Measurements from ENCODE around the gene BNIP3.

BNIP3 gene

DNA sequence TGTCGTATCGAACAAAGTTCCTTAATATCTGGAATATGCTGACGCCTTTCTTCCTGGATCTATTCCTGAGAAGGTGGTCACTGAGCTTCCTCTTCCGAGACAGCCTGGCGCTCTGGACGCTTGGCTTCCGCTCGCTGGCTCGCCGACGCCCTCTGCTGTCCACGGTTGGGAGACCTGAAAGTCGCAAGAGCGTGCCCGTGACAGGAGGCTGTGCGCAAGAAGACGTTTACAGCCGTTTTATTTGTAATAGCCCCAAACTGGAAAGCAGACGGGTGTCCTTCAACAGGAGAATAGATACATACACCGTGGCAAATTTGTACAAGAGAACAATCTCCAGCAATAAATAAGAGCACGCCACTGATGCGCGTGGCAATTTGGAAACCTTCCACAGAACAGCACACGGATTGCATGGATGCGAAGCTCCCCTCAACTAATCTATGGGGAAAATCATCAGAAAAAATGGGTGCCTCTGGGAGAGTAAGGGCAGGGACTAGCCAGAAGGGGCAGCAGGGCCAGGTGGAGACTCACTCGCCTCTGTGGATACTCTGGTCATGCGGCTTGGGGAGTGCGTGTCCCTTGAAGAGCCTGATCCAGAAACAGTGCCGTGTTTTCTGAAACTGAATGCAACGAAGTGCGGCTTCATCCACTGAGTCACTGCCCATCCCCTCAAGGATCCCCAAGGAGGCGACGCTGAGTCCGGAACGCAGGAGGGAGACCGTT lies 41.5 kb upstream of the BNIP3 start:
- TF ChIP-seq FOXM1 (IDR thresholded peaks at IDR 0.05; ENCODE audit: borderline replicate concordance, low read depth) (no peak), TEAD4 (IDR thresholded peaks at IDR 0.05) (no peak), CEBPB (IDR thresholded peaks at IDR 0.05) (no peak), EP300 (IDR thresholded peaks at IDR 0.05; ENCODE audit: borderline replicate concordance) (no peak), RAD21 (IDR thresholded peaks at IDR 0.05; ENCODE audit: low read depth) (peak; percentile 93)

DNA sequence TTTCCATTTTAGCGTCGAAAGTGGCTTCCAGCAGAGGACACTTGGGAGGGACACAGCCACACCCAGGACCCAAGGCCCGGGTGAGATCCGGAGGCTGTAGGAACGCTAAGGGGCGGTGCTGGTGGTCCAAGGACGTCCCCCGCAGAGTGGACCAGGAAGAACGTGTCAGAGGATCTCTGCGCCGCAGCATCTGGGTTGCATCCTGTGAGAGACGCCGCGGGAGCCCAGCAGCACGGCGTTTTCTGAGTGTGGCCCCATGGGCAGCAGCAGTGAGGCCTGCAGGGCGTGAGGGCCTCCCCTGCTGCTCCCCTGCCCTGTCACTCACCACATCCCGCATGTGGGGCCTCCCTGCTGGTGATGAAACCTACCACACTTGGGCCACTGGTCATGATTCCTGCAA lies 40.5 kb upstream of the BNIP3 start:
- TF ChIP-seq, protein P1, sequence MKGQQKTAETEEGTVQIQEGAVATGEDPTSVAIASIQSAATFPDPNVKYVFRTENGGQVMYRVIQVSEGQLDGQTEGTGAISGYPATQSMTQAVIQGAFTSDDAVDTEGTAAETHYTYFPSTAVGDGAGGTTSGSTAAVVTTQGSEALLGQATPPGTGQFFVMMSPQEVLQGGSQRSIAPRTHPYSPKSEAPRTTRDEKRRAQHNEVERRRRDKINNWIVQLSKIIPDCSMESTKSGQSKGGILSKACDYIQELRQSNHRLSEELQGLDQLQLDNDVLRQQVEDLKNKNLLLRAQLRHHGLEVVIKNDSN (IDR thresholded peaks at IDR 0.05), result no peak
- TF ChIP-seq TEAD4 (IDR thresholded peaks at IDR 0.05), result no peak
- TF ChIP-seq NFIC (IDR thresholded peaks at IDR 0.05), result no peak
- no peak for TF ChIP-seq EGR1 (IDR thresholded peaks at IDR 0.05)
- TF ChIP-seq ZBTB7A (IDR thresholded peaks at IDR 0.05; ENCODE audit: low read depth), result no peak
- no peak for TF ChIP-seq TCF12 (IDR thresholded peaks at IDR 0.05; ENCODE audit: low read depth)
- TF ChIP-seq, protein P2, sequence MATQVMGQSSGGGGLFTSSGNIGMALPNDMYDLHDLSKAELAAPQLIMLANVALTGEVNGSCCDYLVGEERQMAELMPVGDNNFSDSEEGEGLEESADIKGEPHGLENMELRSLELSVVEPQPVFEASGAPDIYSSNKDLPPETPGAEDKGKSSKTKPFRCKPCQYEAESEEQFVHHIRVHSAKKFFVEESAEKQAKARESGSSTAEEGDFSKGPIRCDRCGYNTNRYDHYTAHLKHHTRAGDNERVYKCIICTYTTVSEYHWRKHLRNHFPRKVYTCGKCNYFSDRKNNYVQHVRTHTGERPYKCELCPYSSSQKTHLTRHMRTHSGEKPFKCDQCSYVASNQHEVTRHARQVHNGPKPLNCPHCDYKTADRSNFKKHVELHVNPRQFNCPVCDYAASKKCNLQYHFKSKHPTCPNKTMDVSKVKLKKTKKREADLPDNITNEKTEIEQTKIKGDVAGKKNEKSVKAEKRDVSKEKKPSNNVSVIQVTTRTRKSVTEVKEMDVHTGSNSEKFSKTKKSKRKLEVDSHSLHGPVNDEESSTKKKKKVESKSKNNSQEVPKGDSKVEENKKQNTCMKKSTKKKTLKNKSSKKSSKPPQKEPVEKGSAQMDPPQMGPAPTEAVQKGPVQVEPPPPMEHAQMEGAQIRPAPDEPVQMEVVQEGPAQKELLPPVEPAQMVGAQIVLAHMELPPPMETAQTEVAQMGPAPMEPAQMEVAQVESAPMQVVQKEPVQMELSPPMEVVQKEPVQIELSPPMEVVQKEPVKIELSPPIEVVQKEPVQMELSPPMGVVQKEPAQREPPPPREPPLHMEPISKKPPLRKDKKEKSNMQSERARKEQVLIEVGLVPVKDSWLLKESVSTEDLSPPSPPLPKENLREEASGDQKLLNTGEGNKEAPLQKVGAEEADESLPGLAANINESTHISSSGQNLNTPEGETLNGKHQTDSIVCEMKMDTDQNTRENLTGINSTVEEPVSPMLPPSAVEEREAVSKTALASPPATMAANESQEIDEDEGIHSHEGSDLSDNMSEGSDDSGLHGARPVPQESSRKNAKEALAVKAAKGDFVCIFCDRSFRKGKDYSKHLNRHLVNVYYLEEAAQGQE (IDR thresholded peaks at IDR 0.05; ENCODE audit: low read depth), result no peak
- no peak for TF ChIP-seq CREB1 (IDR thresholded peaks at IDR 0.05; ENCODE audit: low read depth)
- no peak for TF ChIP-seq EP300 (IDR thresholded peaks at IDR 0.05; ENCODE audit: borderline replicate concordance)
- TF ChIP-seq TAF1 (IDR thresholded peaks at IDR 0.05; ENCODE audit: low read depth), result no peak
- TF ChIP-seq, protein P3, sequence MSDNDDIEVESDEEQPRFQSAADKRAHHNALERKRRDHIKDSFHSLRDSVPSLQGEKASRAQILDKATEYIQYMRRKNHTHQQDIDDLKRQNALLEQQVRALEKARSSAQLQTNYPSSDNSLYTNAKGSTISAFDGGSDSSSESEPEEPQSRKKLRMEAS (IDR thresholded peaks at IDR 0.05), result no peak
- TF ChIP-seq CEBPB (IDR thresholded peaks at IDR 0.05), result no peak
- TF ChIP-seq RAD21 (IDR thresholded peaks at IDR 0.05; ENCODE audit: low read depth), result no peak
- no peak for TF ChIP-seq FOXM1 (IDR thresholded peaks at IDR 0.05; ENCODE audit: borderline replicate concordance, low read depth)
- no peak for TF ChIP-seq YY1 (IDR thresholded peaks at IDR 0.05; ENCODE audit: low read depth)

DNA sequence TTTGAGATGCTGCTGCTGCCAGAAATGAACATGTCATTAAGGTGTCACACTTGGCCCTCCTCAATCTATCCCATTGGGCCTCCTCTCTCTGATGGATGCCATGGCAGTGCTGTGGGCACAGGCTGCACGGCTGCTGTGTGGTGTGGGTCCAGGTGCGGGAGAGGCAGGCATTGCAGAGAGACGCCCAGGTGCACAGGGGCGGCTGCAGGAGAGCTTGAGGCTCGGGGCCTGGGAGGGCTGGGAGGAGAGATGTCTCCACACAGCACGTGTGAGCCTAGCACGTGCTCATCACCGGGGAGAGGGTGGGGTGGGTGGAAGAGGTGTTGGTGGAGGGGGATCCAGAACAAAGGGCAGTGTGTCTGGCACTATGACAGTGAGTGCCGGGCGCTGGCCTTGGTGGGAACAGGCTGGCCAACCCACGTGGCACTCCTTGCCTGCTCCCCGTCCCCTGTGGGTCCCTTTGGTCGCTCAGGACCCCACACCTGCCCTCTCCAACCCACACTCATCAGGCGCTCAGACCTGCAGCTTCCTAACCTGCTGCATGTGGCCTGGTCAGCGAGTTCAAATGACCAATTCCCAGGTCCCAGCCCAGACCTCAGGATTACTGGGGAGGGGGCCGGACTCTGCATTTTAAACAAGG lies 39.9 kb upstream of the BNIP3 start:
- TF ChIP-seq CREB1 (IDR thresholded peaks at IDR 0.05; ENCODE audit: low read depth) (no peak), TCF12 (IDR thresholded peaks at IDR 0.05; ENCODE audit: low read depth) (no peak), EP300 (IDR thresholded peaks at IDR 0.05; ENCODE audit: borderline replicate concordance) (no peak), ZBTB7A (IDR thresholded peaks at IDR 0.05; ENCODE audit: low read depth) (no peak), CEBPB (IDR thresholded peaks at IDR 0.05) (no peak)
- TF ChIP-seq, protein P2 (IDR thresholded peaks at IDR 0.05; ENCODE audit: low read depth), result no peak

DNA sequence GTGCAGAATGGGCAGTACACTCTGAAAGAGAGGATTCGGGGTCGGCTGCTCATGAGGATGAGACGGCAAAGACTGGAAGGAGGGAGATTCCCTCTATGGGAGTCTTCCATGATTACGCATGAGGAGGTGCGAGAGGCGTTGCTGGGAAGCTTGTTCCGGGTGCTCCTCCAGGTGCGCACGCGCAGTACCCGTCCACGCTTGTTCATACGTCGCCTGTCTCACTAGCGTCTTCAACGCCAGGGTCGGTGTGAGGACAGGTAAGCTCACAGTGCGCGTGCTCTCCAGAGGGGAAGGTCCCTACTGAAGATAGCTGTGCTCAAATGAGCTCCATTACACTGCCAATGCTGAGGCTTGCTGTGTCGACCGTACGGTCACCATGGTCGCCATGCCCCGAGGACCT lies 39.3 kb upstream of the BNIP3 start:
- TF ChIP-seq RAD21 (IDR thresholded peaks at IDR 0.05; ENCODE audit: low read depth) (no peak), ZBTB7A (IDR thresholded peaks at IDR 0.05; ENCODE audit: low read depth) (no peak), NFIC (IDR thresholded peaks at IDR 0.05) (no peak), YY1 (IDR thresholded peaks at IDR 0.05; ENCODE audit: low read depth) (no peak), TEAD4 (IDR thresholded peaks at IDR 0.05) (no peak), FOXM1 (IDR thresholded peaks at IDR 0.05; ENCODE audit: borderline replicate concordance, low read depth) (no peak)
- TF ChIP-seq, protein P3 (IDR thresholded peaks at IDR 0.05), result no peak
- TF ChIP-seq, protein P2 (IDR thresholded peaks at IDR 0.05; ENCODE audit: low read depth), result no peak

DNA sequence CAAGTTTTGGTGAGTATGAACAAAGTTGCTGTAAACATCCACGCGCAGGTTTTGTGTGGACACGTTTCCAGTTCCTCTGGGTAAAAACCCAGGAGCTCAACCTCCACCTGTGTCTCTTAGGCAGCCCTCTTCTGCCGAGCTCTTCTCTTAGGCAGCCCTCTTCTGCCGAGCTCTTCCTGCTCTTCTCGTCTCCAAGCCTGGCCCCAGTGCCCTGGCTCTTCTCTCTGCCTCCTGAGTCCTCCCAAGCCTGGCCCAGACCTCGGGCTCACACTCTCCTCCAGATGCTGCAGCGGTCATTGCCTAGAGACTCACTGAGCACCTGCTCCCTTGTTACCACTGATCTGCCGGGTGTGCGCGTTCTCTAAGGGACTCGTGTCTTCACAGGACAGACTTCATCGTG lies 38.7 kb upstream of the BNIP3 start:
- no peak for TF ChIP-seq CEBPB (IDR thresholded peaks at IDR 0.05)
- TF ChIP-seq, protein P1 (IDR thresholded peaks at IDR 0.05), result no peak
- TF ChIP-seq, protein P3 (IDR thresholded peaks at IDR 0.05), result no peak
- TF ChIP-seq, protein P2 (IDR thresholded peaks at IDR 0.05; ENCODE audit: low read depth), result no peak
- TF ChIP-seq RAD21 (IDR thresholded peaks at IDR 0.05; ENCODE audit: low read depth), result no peak
- no peak for TF ChIP-seq TEAD4 (IDR thresholded peaks at IDR 0.05)
